Kidney (tissue), 14 donors: ENCODE data around the gene LMNTD2. TPM values are rescaled to one million over a fixed set of nuclear protein-coding genes. Genes with fewer than 3 reads are reported as not detected.

Experiments
- DNase-seq, 5 donors: peaks; one replicate each; pipeline ENCODE4 v3.0.0-alpha.2; 2013 to 2020
- FAIRE-seq: peaks from 2 replicates; lab custom pipeline; 2012; peaks lifted over from hg19 to GRCh38; lab: Jason Lieb, UNC
- H3K27ac ChIP-seq, 2 donors: one replicate each; pipeline ENCODE4 v1.7.0; 2013; ENCODE audit warnings: low read depth in 2 of 2, low read length in 2 of 2, inconsistent platforms in 1 of 2
- H3K27me3 ChIP-seq: one replicate; pipeline ENCODE4 v1.7.1; 2013; ENCODE audit warnings: low read length, inconsistent platforms; ENCODE audit not compliant: control insufficient read depth, insufficient read depth
- H3K36me3 ChIP-seq, 3 donors: one replicate each; pipeline versions ENCODE4 v1.7.0 to v1.7.1; 2013; ENCODE audit warnings: low read length in 3 of 3, control low read depth in 1 of 3, inconsistent platforms in 1 of 3; ENCODE audit not compliant: insufficient read depth in 3 of 3, control insufficient read depth in 2 of 3
- H3K4me1 ChIP-seq, 3 donors: one replicate each; pipeline versions ENCODE4 v1.7.0 to v1.7.1; 2013; ENCODE audit warnings: low read length in 3 of 3, inconsistent platforms in 1 of 3, low read depth in 1 of 3; ENCODE audit not compliant: control insufficient read depth in 2 of 3, insufficient read depth in 2 of 3
- H3K4me3 ChIP-seq, 3 donors: one replicate each; pipeline versions ENCODE4 v1.7.0 to v1.8.1; 2013; ENCODE audit warnings: low read length in 3 of 3, control low read depth in 1 of 3, inconsistent platforms in 1 of 3
- H3K9ac ChIP-seq, 3 donors: one replicate each; pipeline versions ENCODE4 v1.7.0 to v1.7.1; 2013; ENCODE audit warnings: low read length in 3 of 3, control low read depth in 1 of 3, inconsistent platforms in 1 of 3
- H3K9me3 ChIP-seq, 3 donors: one replicate each; pipeline versions ENCODE4 v1.7.0 to v1.7.1; 2013; ENCODE audit warnings: low read length in 3 of 3, control low read depth in 1 of 3, inconsistent platforms in 1 of 3; ENCODE audit not compliant: control insufficient read depth in 2 of 3, insufficient read depth in 1 of 3
- intact Hi-C: fragments of 100-400 bp; cut with DNase I; formaldehyde crosslinking; loops from one replicate; pipeline ENCODE4 v1.11.1; 2022
- polyA plus RNA-seq: library from polyadenylated mRNA; stranded (reverse); fragments of 350-450 nt; fragmentation: Illumina TruSeq; extraction: RNeasy Lipid Tissue Mini Kit (QIAGEN cat#74804); gene quantifications from one replicate; pipeline ENCODE4 v1.2.3, GENCODE V29; 2014; ENCODE audit warnings: low read depth, low replicate concordance; ENCODE audit not compliant: insufficient read depth
- total RNA-seq: library from RNA; stranded (reverse); fragmentation: NEBNext Ultra II Directional; extraction: Animal tissue kit (Norgen Biotek cat#: 25700); gene quantifications from one replicate; pipeline ENCODE4 v1.2.1, GENCODE V29; 2021
- TF ChIP-seq, protein P1 (sequence below): IDR thresholded peaks from 3 replicates; pipeline ENCODE4 v1.5.1; 2012; ENCODE audit warnings: mild to moderate bottlenecking, moderate library complexity, borderline replicate concordance; ENCODE audit not compliant: insufficient read depth; ENCODE audit errors: extremely low read depth
- donor health status: control.
- donor health status: control.
- donor health status: control.
- donor health status: control.
- donor health status: control.
- donor health status: DM: yes; HTN: yes; CAD: no.
- donor health status: Normal renal cell carcinoma (clear cell type).

Gene LMNTD2
- total and polyA plus RNA-seq, 2 donors from 2014 or later = 6.2 to 8.0 TPM

DNA sequence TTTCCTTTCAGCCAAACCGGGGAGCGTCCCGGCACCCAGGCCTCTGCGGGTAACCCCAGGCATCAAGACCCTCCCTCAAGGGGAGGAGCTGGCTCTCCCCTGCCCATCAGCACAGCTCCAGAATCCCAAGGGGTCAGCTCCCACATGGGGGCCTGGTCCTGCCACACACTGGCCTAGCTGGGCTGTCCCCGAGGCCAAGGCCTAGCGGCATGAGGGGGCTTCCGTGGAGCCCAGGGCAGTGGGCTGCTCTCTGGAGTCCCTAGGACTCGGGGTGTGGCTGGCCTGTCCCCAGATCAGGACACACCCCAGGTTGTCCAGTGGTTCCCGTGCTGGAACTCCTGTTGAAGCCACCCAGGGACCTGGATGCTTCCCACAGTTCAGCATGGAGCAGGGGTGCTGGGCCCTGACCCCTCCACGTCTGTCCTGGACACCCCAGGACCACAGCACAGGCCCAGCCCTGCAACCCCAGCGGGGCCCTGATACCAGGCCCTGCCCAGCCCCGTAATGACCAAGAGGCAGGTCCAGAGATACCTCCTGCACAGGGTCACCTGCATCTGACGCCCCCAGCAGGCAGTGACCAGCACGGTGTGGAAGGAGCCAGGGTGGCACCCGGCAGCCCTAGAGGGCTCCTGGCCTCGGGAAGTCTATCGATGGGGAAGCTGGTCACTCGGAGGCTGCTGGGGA is 30.7 kb downstream of the LMNTD2 start:
- H3K27me3 ChIP-seq = no peaks in the 10 kb centered on the region
- peaks cover 0 to 9% (median 4%) of the 10 kb centered on the region in 3 donors for H3K4me1 ChIP-seq
- DNase-seq (peak in 1 of 5 donors; percentile 45), FAIRE-seq (no peak)
- no peak overlapping the region for H3K27ac ChIP-seq
- TF ChIP-seq, protein P1, sequence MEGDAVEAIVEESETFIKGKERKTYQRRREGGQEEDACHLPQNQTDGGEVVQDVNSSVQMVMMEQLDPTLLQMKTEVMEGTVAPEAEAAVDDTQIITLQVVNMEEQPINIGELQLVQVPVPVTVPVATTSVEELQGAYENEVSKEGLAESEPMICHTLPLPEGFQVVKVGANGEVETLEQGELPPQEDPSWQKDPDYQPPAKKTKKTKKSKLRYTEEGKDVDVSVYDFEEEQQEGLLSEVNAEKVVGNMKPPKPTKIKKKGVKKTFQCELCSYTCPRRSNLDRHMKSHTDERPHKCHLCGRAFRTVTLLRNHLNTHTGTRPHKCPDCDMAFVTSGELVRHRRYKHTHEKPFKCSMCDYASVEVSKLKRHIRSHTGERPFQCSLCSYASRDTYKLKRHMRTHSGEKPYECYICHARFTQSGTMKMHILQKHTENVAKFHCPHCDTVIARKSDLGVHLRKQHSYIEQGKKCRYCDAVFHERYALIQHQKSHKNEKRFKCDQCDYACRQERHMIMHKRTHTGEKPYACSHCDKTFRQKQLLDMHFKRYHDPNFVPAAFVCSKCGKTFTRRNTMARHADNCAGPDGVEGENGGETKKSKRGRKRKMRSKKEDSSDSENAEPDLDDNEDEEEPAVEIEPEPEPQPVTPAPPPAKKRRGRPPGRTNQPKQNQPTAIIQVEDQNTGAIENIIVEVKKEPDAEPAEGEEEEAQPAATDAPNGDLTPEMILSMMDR = no peak
- intact Hi-C loops = no loop called here
- H3K36me3 ChIP-seq = no peaks in the 10 kb centered on the region
- no peak overlapping the region for H3K9ac ChIP-seq
- no peak overlapping the region for H3K4me3 ChIP-seq
- H3K9me3 ChIP-seq = no peaks in the 10 kb centered on the region

DNA sequence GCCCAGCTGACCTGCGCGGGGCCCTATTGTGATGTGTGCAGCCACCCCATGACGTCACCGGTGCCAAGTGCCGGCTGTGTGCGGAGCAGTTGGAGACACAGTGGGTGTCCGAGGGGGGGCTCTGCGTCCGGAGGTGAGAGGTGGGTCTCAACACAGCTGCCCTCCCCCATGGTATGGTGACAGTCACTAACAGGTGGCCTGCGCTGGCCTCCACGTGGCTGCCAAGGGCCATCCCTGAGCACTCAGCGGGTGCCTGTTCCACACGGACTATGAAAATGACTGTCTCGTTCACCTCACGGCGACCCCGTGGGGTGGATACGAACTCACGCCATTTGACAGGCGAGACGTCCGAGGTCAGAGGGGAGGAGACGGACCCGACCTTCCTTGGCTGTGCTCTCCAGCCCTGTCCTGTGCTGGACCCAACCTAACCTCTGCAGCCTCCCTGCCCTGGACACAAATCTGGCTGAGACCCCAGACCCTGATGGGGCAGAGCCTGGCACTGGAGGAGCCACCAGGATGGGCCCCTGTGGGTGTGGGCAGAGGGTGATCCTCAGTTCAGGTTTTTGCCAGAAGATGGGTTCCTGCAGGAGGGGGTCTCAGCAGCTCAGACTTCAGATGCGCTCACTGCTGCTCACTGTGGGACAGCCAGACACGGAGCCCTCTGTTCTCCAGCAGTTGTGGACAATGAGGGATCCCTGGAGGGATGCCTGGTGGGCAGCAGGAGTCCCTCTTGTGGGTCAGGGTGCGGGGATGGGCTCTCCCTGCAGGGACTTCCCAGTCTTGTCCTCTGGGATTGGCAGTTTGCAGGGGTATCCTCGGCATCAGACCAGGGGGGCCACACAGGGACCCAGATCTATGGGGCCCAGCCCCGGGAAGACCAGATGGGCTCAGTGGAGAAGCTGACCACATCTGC is 31.5 kb downstream of the LMNTD2 start:
- intact Hi-C loops = no loop called here
- H3K27me3 ChIP-seq = no peaks in the 10 kb centered on the region
- H3K36me3 ChIP-seq = no peaks in the 10 kb centered on the region
- H3K9me3 ChIP-seq = no peaks in the 10 kb centered on the region
- H3K4me3 ChIP-seq = no peak overlapping the region
- H3K27ac ChIP-seq = no peak overlapping the region
- TF ChIP-seq, protein P1 = no peak
- no peak overlapping the region for H3K9ac ChIP-seq
- FAIRE-seq (no peak), DNase-seq (peak in 1 of 5 donors; percentile 51)
- H3K4me1 ChIP-seq = peaks cover 0 to 4% (median under 1%) of the 10 kb centered on the region in 3 donors

DNA sequence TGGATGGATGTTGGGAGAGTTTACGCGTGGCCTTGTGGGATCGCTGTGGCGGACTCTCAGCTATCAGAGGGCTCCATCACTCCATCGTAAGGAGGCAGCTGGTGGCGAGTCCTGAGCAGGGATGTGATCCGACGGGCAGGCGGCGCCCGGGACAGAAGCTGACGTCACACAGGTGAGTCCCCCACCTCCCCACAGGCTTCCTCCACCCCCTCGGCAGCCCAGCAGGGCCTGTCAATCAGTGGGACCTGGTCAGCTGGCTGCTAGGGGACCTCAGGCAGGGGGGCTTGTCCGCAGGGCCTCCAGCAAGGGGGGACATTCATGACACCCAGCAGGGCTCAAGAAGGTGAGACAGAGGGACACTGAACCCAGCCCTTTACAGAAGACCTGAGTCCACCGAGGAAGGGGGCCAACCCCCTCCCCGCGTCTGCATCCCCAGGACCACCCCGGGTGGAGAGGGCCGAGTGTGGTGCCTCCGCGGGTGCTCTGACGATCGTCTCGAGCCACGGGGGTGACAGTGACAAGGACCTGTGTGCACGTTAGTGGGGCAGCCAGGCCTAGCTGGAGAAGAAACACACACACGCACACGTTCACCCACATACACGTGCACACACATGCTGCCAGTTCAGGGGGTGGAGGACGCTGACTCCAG is 32.2 kb downstream of the LMNTD2 start:
- no peak overlapping the region for H3K9ac ChIP-seq
- TF ChIP-seq, protein P1 = no peak
- no peak overlapping the region for H3K27ac ChIP-seq
- intact Hi-C loops = no loop called here
- H3K27me3 ChIP-seq = no peaks in the 10 kb centered on the region
- H3K4me1 ChIP-seq = no peaks in the 10 kb centered on the region
- DNase-seq (peak in 1 of 5 donors; percentile 40), FAIRE-seq (no peak)
- H3K36me3 ChIP-seq = no peaks in the 10 kb centered on the region
- H3K4me3 ChIP-seq = no peak overlapping the region
- no peaks in the 10 kb centered on the region for H3K9me3 ChIP-seq
